ENCODE measurements around the gene SMPD4. TPM values are rescaled to one million over a fixed set of nuclear protein-coding genes. Genes with fewer than 3 reads are reported as not detected.
"Not testable (repeated sequence)": the region's sequence is repeated elsewhere in the genome, so short reads cannot be mapped to it uniquely, and the experiment has no call there.

SMPD4 gene
- total and polyA plus RNA-seq, 9 of the 15 experiments (the other 6 are each of a cell fraction or from before 2014, with no cell fraction given) = 7.5 to 123 (median 35.7) TPM

DNA sequence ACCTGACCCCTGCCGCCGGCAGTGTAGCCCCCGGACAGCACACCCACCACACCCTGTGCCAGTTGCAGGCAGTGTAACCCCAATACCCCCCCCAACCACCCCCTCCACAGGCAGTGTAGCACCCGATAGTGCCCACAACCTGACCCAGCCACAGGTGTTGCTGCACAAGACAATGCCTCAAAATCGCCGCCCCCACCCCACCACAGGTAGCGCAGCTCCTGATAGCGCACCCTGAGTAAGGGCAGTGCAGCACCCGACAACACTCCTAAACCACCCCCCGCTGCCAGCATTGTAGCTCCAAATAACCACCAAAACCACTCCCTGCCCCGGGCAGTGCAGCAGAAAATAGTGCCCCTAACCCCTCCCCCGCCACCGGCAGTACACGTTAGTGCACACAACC, 52.9 kb downstream of the SMPD4 start:
- POLR2A ChIA-PET; CTCF ChIA-PET (ENCODE audit: low intra/inter-chr PET ratio); H3K36me3 ChIP-seq (ENCODE audit: control insufficient read depth, insufficient read depth, low read length); H4K20me1 ChIP-seq (replicated peaks; ENCODE audit: control insufficient read depth, insufficient read depth, low read length); H3K9me3 ChIP-seq (replicated peaks; ENCODE audit: control insufficient read depth, insufficient read depth, low read depth, low read length); H3K27me3 ChIP-seq (ENCODE audit: control insufficient read depth in 2 of 2, insufficient read depth in 2 of 2, low read length in 2 of 2); intact Hi-C loops (cut with micrococcal nuclease); H3K4me2 ChIP-seq (ENCODE audit: insufficient read depth, low read length); FAIRE-seq; H3K9me1 ChIP-seq (ENCODE audit: control insufficient read depth, insufficient read depth, low read length); H2AFZ ChIP-seq (ENCODE audit: low read depth, low read length); BruUV-seq (replicated peaks); DNase-seq (ENCODE audit: extremely low read depth in 1 of 4, low spot score in 3 of 4); in situ Hi-C loops (cut with MboI); H3K27ac ChIP-seq (ENCODE audit: extremely low read depth, low read depth, low read length); H3K4me1 ChIP-seq (replicated peaks in 1 of 2; ENCODE audit: control insufficient read depth in 2 of 2, insufficient read depth in 2 of 2, low read length in 2 of 2): not testable (repeated sequence)
- Histone ChIP-seq H3K4me3 (peak overlapping the region; percentile 27; the same call in 1 of the 2 replicates), H3K9ac (ENCODE audit: insufficient read depth in 1 of 2, low read depth in 2 of 2, low read length in 2 of 2) (0 out of 4 replicates have a peak overlapping the region, but pooled peaks of 1 of the 2 experiments have one; percentile 52), H3K79me2 (ENCODE audit: control insufficient read depth, insufficient read depth, low read length) (peaks cover 19% of the 10 kb centered on the region)
- peak; percentile 50 for TF ChIP-seq RBFOX2 (IDR thresholded peaks at IDR 0.05; ENCODE audit: low read depth, low read length)
- 4% methylated on average over 6 of the region's 14 CpGs for WGBS (ENCODE audit: insufficient coverage, low coverage, missing lambda C conversion rate)
- ATAC-seq = peak; percentile 50

DNA sequence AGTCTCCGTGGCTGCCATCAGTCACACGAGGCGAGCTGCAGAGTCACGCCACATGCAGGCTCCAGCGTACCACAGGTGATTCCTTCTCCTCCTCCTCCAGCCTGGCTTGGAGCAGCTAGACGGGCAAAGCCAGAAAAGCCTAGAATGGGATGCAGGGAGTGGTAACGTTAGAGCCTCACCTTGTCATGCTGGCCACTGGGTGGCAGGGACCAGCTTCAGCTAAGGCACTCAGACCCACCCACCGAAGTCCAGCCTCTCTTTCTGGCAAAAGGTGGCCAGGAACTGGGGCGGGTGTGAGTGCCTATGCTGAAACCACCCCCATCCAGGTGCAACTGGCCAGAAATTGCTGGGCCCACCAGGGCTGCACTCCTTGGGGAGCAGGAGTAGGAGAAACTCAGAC, 53.7 kb downstream of the SMPD4 start:
- H3K9me1 ChIP-seq (ENCODE audit: control insufficient read depth, insufficient read depth, low read length); in situ Hi-C loops (cut with MboI); H3K9ac ChIP-seq (ENCODE audit: insufficient read depth in 1 of 2, low read depth in 2 of 2, low read length in 2 of 2); intact Hi-C loops (cut with micrococcal nuclease); H2AFZ ChIP-seq (ENCODE audit: low read depth, low read length); H4K20me1 ChIP-seq (replicated peaks; ENCODE audit: control insufficient read depth, insufficient read depth, low read length); POLR2A ChIA-PET; H3K9me3 ChIP-seq (replicated peaks; ENCODE audit: control insufficient read depth, insufficient read depth, low read depth, low read length); ATAC-seq; BruUV-seq (replicated peaks); H3K27me3 ChIP-seq (ENCODE audit: control insufficient read depth in 2 of 2, insufficient read depth in 2 of 2, low read length in 2 of 2); H3K4me2 ChIP-seq (ENCODE audit: insufficient read depth, low read length); H3K4me1 ChIP-seq (replicated peaks in 1 of 2; ENCODE audit: control insufficient read depth in 2 of 2, insufficient read depth in 2 of 2, low read length in 2 of 2); H3K27ac ChIP-seq (ENCODE audit: extremely low read depth, low read depth, low read length); FAIRE-seq; H3K4me3 ChIP-seq; CTCF ChIA-PET (ENCODE audit: low intra/inter-chr PET ratio); DNase-seq (ENCODE audit: extremely low read depth in 1 of 4, low spot score in 3 of 4); H3K36me3 ChIP-seq (ENCODE audit: control insufficient read depth, insufficient read depth, low read length): not testable (repeated sequence)
- H3K79me2 ChIP-seq (ENCODE audit: control insufficient read depth, insufficient read depth, low read length) = peaks cover 11% of the 10 kb centered on the region
- no CpG with 5 or more reads among the region's 9 CpGs for WGBS (ENCODE audit: insufficient coverage, low coverage, missing lambda C conversion rate)
